CD14-positive monocyte (primary cell): ENCODE measurements around the gene TRPM6. TPM values are rescaled to one million over a fixed set of nuclear protein-coding genes. Genes with fewer than 3 reads are reported as not detected.

Experiments
- DNase-seq, 3 donors: peaks; one replicate each; pipeline ENCODE4 v3.0.0-alpha.2; 2011 to 2022
- H2AFZ ChIP-seq: 2 replicates; pipeline ENCODE4 v1.6.0; 2012; ENCODE audit warnings: mild to moderate bottlenecking, low read depth, low read length, inconsistent platforms; ENCODE audit not compliant: insufficient read depth, poor library complexity, severe bottlenecking
- H3K27ac ChIP-seq, 2 donors: 1 replicate in 1 of 2; 2 replicates in 1 of 2; pipeline ENCODE4 v1.5.1; 2012 to 2013; ENCODE audit warnings: low read length in 2 of 2, control low read depth in 1 of 2, inconsistent platforms in 1 of 2, low read depth in 1 of 2, mild to moderate bottlenecking in 1 of 2
- H3K27me3 ChIP-seq, 2 donors: one replicate each; pipeline versions ENCODE4 v1.6.0 to v1.6.1; 2011 to 2013; ENCODE audit warnings: low read length in 2 of 2; ENCODE audit not compliant: control insufficient read depth in 2 of 2, insufficient read depth in 2 of 2
- H3K36me3 ChIP-seq, 2 donors: replicated peaks in 1 of 2; 1 replicate in 1 of 2; 2 replicates in 1 of 2; pipeline versions ENCODE4 v1.5.1 to v1.6.1; 2012 to 2013; ENCODE audit warnings: low read length in 2 of 2, control low read depth in 1 of 2, inconsistent platforms in 1 of 2, mild to moderate bottlenecking in 1 of 2; ENCODE audit not compliant: insufficient read depth in 2 of 2, control insufficient read depth in 1 of 2
- H3K4me1 ChIP-seq, 2 donors: 1 replicate in 1 of 2; 2 replicates in 1 of 2; pipeline versions ENCODE4 v1.5.1 to v1.6.1; 2012 to 2013; ENCODE audit warnings: low read length in 2 of 2, control low read depth in 1 of 2, inconsistent platforms in 1 of 2, mild to moderate bottlenecking in 1 of 2, moderate library complexity in 1 of 2; ENCODE audit not compliant: insufficient read depth in 2 of 2, control insufficient read depth in 1 of 2
- H3K4me2 ChIP-seq: replicated peaks from 2 replicates; pipeline ENCODE3; 2012; ENCODE audit warnings: low read length, moderate library complexity, mild to moderate bottlenecking; ENCODE audit not compliant: poor library complexity, severe bottlenecking; ENCODE audit errors: extremely low read depth
- H3K4me3 ChIP-seq, 3 experiments: fragments of 200-600 bp in 1 of 3; sonication (generic) in 1 of 3; replicated peaks in 1 of 3; 1 replicate in 2 of 3; 2 replicates in 1 of 3; pipeline ENCODE4 v1.5.1; 2011 to 2013; ENCODE audit warnings: low read length in 3 of 3, mild to moderate bottlenecking in 3 of 3, control low read depth in 2 of 3, low read depth in 2 of 3, inconsistent platforms in 1 of 3, moderate library complexity in 1 of 3
- H3K79me2 ChIP-seq: 2 replicates; pipeline ENCODE4 v1.6.0; 2012; ENCODE audit warnings: mild to moderate bottlenecking, control low read depth, inconsistent platforms, low read length, moderate library complexity; ENCODE audit not compliant: insufficient read depth
- H3K9ac ChIP-seq: 2 replicates; pipeline ENCODE4 v1.6.0; 2017; ENCODE audit warnings: low read length, mild to moderate bottlenecking; ENCODE audit not compliant: insufficient read depth, poor library complexity, severe bottlenecking
- H3K9me3 ChIP-seq, 2 donors: replicated peaks in 1 of 2; 1 replicate in 1 of 2; 2 replicates in 1 of 2; pipeline versions ENCODE4 v1.5.1 to v1.6.1; 2012 to 2013; ENCODE audit warnings: low read length in 2 of 2, control low read depth in 1 of 2; ENCODE audit not compliant: control insufficient read depth in 1 of 2, insufficient read depth in 1 of 2
- H4K20me1 ChIP-seq: 2 replicates; pipeline ENCODE4 v1.6.0; 2012; ENCODE audit warnings: mild to moderate bottlenecking, low read length, control low read depth, moderate library complexity; ENCODE audit not compliant: insufficient read depth
- H3K27ac Mint-ChIP-seq, 7 donors: one replicate each; pipeline ENCODE4 v1.8.0; 2020; ENCODE audit warnings: mild to moderate bottlenecking in 7 of 7, mixed read lengths in 7 of 7, moderate library complexity in 6 of 7, inconsistent platforms in 2 of 7
- H3K27me3 Mint-ChIP-seq, 3 donors: one replicate each; pipeline ENCODE4 v1.8.0; 2021 to 2022; ENCODE audit warnings: low read depth in 3 of 3, mild to moderate bottlenecking in 3 of 3, mixed read lengths in 3 of 3, moderate library complexity in 3 of 3, inconsistent platforms in 1 of 3
- H3K36me3 Mint-ChIP-seq, 2 donors: one replicate each; pipeline ENCODE4 v1.8.0; 2020; ENCODE audit warnings: mixed read lengths in 2 of 2, inconsistent platforms in 1 of 2, mild to moderate bottlenecking in 1 of 2
- H3K4me1 Mint-ChIP-seq: one replicate; pipeline ENCODE4 v1.8.0; 2020; ENCODE audit warnings: mild to moderate bottlenecking, mixed read lengths
- H3K4me3 Mint-ChIP-seq, 2 donors: one replicate each; pipeline ENCODE4 v1.8.0; 2020; ENCODE audit warnings: mild to moderate bottlenecking in 2 of 2, mixed read lengths in 2 of 2, moderate library complexity in 1 of 2
- H3K9me3 Mint-ChIP-seq, 7 donors: one replicate each; pipeline ENCODE4 v1.8.0; 2020 to 2022; ENCODE audit warnings: mixed read lengths in 7 of 7, mild to moderate bottlenecking in 6 of 7, moderate library complexity in 6 of 7, inconsistent platforms in 2 of 7
- WGBS: methylation state at CpG from one replicate; pipeline ENCODE4 v1.1.5; 2013; ENCODE audit warnings: missing lambda C conversion rate; ENCODE audit not compliant: insufficient coverage; 5-methylcytosine and 5-hydroxymethylcytosine counted together
- intact Hi-C, 2 donors: fragments of 100-400 bp; cut with micrococcal nuclease; formaldehyde crosslinking; loops; one replicate each; pipeline versions ENCODE4 v1.15.0 to v1.15.1; 2023
- polyA minus RNA-seq: library from RNA; depleted of rRNA, polyadenylated mRNA; stranded (reverse); fragments of >200 nt; gene quantifications from 2 replicates; pipeline ENCODE4 v1.2.3, GENCODE V29; 2012
- polyA plus RNA-seq, 3 donors: library from polyadenylated mRNA; depleted of rRNA in 1 of 3; unstranded in 2 of 3; stranded (reverse) in 1 of 3; fragments of 300-500 nt in 2 of 3; fragments of >200 nt in 1 of 3; fragmentation: Illumina TruSeq in 2 of 3; gene quantifications; 1 replicate in 2 of 3; 2 replicates in 1 of 3; pipeline ENCODE4 v1.2.3, GENCODE V29; 2012 to 2021
- total RNA-seq, 12 experiments: library from RNA in 1 of 12; stranded (reverse) in 1 of 12; fragments of 120-200 nt in 1 of 12; gene quantifications; one replicate each; pipeline ENCODE4 v1.2.4 and lab custom pipeline; 2013 to 2026; ENCODE audit warnings: mixed read lengths in 6 of 12, inconsistent platforms in 1 of 12
- TF ChIP-seq, protein P1 (sequence below): fragments of 200-600 bp; IDR thresholded peaks from one replicate; pipeline ENCODE4 v1.8.0; 2022; ENCODE audit warnings: antibody characterized with exemption, mild to moderate bottlenecking

The TRPM6 gene
- total RNA-seq (2013) = 0.02 TPM
- polyA plus RNA-seq = not detected
- polyA minus RNA-seq = not detected in 2 replicates
- total RNA-seq (lab: John Stamatoyannopoulos, UW) = 0 to 5.0 (median 0.15) reads per million in 11 experiments

- H3K79me2 ChIP-seq = no peaks in the 10 kb centered on the region
- DNase-seq = peak; percentile 32 to 49 (median 42)
- Mint-ChIP-seq H3K4me1 (peaks cover 23% of the 10 kb centered on the region), H3K27me3 (peaks cover 22 to 37% (median 23%) of the 10 kb centered on the region in 3 donors), H3K36me3 (no peaks in the 10 kb centered on the region), H3K4me3 (peak within 1 kb of the TSS; percentile 84 to 92), H3K9me3 (peaks cover 0 to 8% (median 5%) of the 10 kb centered on the region in 7 donors), H3K27ac (peak within 1 kb of the TSS in 2 of 7 donors; percentile 13 to 58)
- peak within 1 kb of the TSS; percentile 88 for H3K4me2 ChIP-seq
- 6% methylated on average over 46 of the region's 64 CpGs for WGBS
- H3K9ac ChIP-seq = peak within 1 kb of the TSS; percentile 65
- H3K4me3 ChIP-seq = peak within 1 kb of the TSS; percentile 49 to 79 (median 56)
- no peaks in the 10 kb centered on the region for H4K20me1 ChIP-seq
- H2AFZ ChIP-seq = peak within 1 kb of the TSS; percentile 87
- peaks cover 15 to 16% of the 10 kb centered on the region in 2 donors for H3K4me1 ChIP-seq
- intact Hi-C loops = no loop called here
- H3K27me3 ChIP-seq = peaks cover 4 to 24% of the 10 kb centered on the region in 2 donors
- TF ChIP-seq, protein P1, sequence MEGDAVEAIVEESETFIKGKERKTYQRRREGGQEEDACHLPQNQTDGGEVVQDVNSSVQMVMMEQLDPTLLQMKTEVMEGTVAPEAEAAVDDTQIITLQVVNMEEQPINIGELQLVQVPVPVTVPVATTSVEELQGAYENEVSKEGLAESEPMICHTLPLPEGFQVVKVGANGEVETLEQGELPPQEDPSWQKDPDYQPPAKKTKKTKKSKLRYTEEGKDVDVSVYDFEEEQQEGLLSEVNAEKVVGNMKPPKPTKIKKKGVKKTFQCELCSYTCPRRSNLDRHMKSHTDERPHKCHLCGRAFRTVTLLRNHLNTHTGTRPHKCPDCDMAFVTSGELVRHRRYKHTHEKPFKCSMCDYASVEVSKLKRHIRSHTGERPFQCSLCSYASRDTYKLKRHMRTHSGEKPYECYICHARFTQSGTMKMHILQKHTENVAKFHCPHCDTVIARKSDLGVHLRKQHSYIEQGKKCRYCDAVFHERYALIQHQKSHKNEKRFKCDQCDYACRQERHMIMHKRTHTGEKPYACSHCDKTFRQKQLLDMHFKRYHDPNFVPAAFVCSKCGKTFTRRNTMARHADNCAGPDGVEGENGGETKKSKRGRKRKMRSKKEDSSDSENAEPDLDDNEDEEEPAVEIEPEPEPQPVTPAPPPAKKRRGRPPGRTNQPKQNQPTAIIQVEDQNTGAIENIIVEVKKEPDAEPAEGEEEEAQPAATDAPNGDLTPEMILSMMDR = no peak
- no peaks in the 10 kb centered on the region for H3K36me3 ChIP-seq
- H3K27ac ChIP-seq = no peak within 1 kb of the TSS
- H3K9me3 ChIP-seq = no peaks in the 10 kb centered on the region
These were observed at the start of gene TRPM6 for GRCh38 chr9:74887041-74887980. Gene TRPM6 (minus strand): TSS chr9:74887921. CDS start chr9:74887856, 65 bp downstream.

- H4K20me1 ChIP-seq = no peaks in the 10 kb centered on the region
- no peak overlapping the region for H3K9ac ChIP-seq
- Mint-ChIP-seq H3K27me3 (peaks cover 3 to 5% (median 5%) of the 10 kb centered on the region in 3 donors), H3K4me3 (no peak overlapping the region), H3K36me3 (no peaks in the 10 kb centered on the region), H3K4me1 (no peaks in the 10 kb centered on the region), H3K27ac (no peak overlapping the region), H3K9me3 (peaks cover 5 to 24% (median 11%) of the 10 kb centered on the region in 7 donors)
- H2AFZ ChIP-seq = no peak overlapping the region
- H3K4me2 ChIP-seq = no peak overlapping the region
- no peak overlapping the region for H3K27ac ChIP-seq
- no peaks in the 10 kb centered on the region for H3K27me3 ChIP-seq
- no peak overlapping the region for H3K4me3 ChIP-seq
- no peaks in the 10 kb centered on the region for H3K4me1 ChIP-seq
- intact Hi-C loops = loop anchor here in 1 of 2 donors (10.0 kb wide), 1 partner anchor 60 kb away; no protein-coding TSS in a partner anchor
- no peak for DNase-seq
- peaks cover 4 to 5% of the 10 kb centered on the region in 2 donors for H3K9me3 ChIP-seq
- H3K36me3 ChIP-seq = no peaks in the 10 kb centered on the region
- 87% methylated on average over 3 of the region's 8 CpGs for WGBS
- TF ChIP-seq, protein P1 = no peak
- H3K79me2 ChIP-seq = no peaks in the 10 kb centered on the region
These were observed 47.3 kb upstream of the TRPM6 start for GRCh38 chr9:74935008-74935407.
